ENCODE measurements around the gene STH.

Gene STH

GRCh38 chr17:45967378-45967777 is 31.7 kb upstream of the STH start:
- no peak for DNase-seq (ENCODE audit: low read depth in 2 of 2)

DNA sequence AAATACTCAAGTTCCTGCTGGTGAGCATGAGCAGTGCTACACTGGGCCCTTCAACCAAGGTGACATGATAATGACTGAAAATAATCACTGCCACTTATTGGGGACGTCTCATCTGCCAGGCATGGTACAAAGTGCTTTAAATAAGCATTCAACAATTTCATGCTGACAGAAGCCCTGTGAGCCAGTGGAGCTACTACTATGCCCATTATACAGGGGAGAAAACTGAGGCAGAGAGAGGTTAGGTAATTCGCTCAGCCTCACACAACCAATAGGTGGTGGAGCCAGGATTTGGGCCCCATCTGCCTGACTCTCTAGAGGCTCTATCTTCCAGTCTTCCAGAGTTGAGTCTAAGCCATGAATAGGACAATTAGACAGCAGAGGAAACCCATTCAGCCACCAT is 30.3 kb upstream of the STH start:
- DNase-seq (ENCODE audit: low read depth in 2 of 2), result no peak

DNA sequence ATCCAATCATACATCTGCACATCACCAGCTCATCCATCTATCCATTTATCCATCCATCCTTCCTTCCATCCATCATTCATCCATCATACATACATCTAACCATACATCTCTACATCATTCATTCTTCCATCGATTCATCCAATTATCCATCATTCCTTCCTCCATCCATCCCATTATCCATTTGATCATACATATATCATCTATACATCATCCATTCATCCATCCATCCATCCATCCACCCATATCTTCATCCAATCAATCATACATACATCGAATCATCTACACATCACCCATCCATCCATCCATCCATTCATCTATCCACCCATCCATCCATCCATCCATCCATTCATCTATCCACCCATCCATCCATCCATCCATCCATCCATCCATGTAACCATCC is 29.3 kb upstream of the STH start:
- no peak for DNase-seq (ENCODE audit: low read depth in 2 of 2)

- DNase-seq (ENCODE audit: low read depth in 2 of 2), result no peak
Measured at GRCh38 chr17:45970659-45971058, 28.4 kb upstream of the STH start.

DNA sequence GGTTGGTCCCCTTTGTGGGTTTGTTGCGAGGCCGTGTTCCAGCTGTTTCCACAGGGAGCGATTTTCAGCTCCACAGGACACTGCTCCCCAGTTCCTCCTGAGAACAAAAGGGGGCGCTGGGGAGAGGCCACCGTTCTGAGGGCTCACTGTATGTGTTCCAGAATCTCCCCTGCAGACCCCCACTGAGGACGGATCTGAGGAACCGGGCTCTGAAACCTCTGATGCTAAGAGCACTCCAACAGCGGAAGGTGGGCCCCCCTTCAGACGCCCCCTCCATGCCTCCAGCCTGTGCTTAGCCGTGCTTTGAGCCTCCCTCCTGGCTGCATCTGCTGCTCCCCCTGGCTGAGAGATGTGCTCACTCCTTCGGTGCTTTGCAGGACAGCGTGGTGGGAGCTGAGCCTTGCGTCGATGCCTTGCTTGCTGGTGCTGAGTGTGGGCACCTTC is 27.3 kb upstream of the STH start:
- DNase-seq (ENCODE audit: low read depth in 2 of 2), result no peak

DNA sequence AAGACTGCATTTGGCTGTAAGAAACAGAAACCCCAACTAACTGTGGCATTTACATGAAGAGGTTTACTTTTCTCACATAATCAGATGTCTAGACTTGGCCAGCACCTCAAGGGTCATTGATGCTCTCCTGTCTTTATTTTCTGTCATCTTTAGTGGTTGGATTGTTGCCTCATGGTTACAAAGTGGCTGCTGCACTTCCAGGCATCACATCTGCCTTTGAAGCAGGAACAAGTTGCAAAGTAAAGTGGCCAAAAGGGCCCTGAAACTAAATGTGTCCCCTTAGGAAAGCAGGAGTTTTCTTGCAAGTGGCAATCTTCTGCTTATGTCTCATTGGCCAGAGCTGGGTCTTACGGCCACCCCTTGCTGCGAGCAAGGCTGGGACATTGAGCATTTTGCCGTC is 26.5 kb upstream of the STH start:
- no peak for DNase-seq (ENCODE audit: low read depth in 2 of 2)

GRCh38 chr17:45973099-45973780 is 25.8 kb upstream of the STH start:
- no peak for DNase-seq (ENCODE audit: low read depth in 2 of 2)

DNA sequence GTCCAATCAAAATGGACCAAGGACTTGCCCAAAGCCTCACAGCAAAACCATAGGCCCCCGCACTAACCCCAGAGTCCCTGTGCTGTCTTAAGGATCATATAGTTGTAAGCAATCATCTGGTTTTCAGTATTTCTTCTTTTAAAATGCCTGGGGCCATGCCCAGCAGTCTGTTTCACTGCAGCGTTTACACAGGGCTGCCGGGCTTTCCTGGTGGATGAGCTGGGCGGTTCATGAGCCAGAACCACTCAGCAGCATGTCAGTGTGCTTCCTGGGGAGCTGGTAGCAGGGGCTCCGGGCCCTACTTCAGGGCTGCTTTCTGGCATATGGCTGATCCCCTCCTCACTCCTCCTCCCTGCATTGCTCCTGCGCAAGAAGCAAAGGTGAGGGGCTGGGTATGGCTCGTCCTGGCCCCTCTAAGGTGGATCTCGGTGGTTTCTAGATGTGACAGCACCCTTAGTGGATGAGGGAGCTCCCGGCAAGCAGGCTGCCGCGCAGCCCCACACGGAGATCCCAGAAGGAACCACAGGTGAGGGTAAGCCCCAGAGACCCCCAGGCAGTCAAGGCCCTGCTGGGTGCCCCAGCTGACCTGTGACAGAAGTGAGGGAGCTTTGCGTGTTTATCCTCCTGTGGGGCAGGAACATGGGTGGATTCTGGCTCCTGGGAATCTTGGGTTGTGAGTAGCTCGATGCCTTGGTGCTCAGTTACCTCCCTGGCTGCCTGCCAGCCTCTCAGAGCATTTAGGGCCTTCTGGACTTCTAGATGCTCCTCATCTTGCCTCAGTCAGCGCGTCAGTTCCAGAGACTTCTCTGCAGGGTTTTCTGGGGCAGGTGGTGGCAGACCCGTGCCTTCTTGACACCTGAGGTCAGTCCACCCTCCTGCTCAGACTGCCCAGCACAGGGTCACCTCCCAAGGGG is 24.8 kb upstream of the STH start:
- DNase-seq (ENCODE audit: low read depth in 2 of 2), result no peak

GRCh38 chr17:45974916-45975630 is 24.0 kb upstream of the STH start:
- DNase-seq (ENCODE audit: low read depth in 2 of 2), result no peak

DNA sequence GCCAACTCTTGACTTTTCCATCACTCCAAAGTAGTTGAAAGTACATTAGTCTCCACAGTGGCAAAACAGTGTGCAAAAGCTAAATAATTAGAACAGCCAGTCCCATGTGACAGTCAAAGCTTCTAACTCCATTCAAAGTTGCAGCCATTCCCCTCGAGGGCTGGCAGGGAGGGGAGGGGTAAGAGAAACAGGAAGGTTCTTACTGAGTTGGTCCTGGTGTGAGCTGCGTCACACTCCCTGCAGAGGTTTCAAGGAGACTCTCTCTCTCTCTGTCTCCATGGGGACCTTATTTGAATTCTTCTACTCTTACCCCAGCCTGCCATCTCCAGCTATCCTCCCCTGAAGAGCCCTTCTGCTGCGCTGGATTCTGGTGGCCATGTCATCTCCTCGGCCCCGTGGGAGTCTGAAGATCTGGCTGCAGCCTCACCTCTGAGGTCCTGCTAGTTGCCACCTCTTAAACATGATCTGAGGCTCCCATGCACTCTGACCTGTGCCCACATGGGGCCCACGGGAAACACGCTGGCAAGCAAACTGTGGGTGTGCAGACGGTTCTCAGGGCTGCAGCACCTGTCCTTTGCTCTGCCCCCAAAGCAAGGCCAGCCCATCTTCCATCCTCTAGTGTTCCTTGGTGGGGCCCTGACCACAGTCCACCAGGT is 23.3 kb upstream of the STH start:
- no peak for DNase-seq (ENCODE audit: low read depth in 2 of 2)

GRCh38 chr17:45976391-45976754 is 22.7 kb upstream of the STH start:
- DNase-seq (ENCODE audit: low read depth in 2 of 2), result no peak

GRCh38 chr17:45976755-45977505 is 22.1 kb upstream of the STH start:
- DNase-seq (ENCODE audit: low read depth in 2 of 2), result no peak

GRCh38 chr17:45977506-45977824 is 21.6 kb upstream of the STH start:
- no peak for DNase-seq (ENCODE audit: low read depth in 2 of 2)

DNA sequence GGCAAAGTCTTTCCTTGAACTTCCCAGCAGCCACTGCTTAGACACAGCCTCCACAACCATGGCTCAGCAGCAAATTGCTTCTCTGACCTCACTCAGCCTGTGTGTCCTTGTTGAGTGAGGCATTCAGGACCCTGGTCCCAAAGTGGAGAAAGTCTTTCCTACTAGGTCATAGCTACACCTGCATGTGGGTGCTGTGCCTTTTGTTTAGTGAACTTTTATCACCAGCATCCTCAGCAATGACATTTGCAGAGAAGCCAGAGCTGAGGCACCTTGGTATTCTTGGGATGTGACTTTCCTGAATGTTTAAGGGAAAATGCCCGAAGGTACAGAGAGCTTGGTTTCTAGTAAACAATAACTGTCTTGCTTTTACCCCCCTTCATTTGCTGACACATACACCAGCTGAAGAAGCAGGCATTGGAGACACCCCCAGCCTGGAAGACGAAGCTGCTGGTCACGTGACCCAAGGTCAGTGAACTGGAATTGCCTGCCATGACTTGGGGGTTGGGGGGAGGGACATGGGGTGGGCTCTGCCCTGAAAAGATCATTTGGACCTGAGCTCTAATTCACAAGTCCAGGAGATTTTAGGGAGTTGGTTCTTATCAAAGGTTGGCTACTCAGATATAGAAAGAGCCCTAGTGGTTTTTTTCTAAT is 20.9 kb upstream of the STH start:
- no peak for DNase-seq (ENCODE audit: low read depth in 2 of 2)

- DNase-seq (ENCODE audit: low read depth in 2 of 2), result no peak
Measured at GRCh38 chr17:45979137-45979536, 19.9 kb upstream of the STH start.

DNA sequence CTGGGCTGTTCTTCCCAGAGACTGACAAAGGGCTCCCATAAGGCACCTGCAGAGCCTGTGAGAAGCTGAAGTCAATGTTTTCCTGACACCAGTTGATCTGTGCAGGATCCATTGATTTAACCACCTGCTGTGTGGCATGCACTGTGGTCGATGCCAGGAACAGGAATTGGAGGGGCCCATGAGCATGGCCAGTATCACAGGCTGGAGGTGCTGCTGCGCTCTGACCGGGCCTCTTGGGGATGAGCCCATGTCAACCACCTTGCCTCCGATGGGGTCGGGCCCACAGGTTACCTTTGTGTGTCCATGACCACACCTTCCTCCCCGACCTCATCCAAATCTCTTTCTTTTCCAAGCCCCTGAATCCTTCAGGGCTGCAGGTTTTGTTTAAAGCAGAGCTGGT is 18.2 kb upstream of the STH start:
- no peak for DNase-seq (ENCODE audit: low read depth in 2 of 2)

GRCh38 chr17:45981306-45981705 is 17.7 kb upstream of the STH start:
- no peak for DNase-seq (ENCODE audit: low read depth in 2 of 2)

GRCh38 chr17:45982791-45983613 is 16.0 kb upstream of the STH start:
- DNase-seq (ENCODE audit: low read depth in 2 of 2), result no peak

- DNase-seq (ENCODE audit: low read depth in 2 of 2), result no peak
Measured at GRCh38 chr17:45983614-45984310, 15.3 kb upstream of the STH start.

GRCh38 chr17:45984368-45984767 is 14.7 kb upstream of the STH start:
- no peak for DNase-seq (ENCODE audit: low read depth in 2 of 2)
